CD4-positive, alpha-beta T cell treated with Interleukin-2 at 100 ng/mL for 4 hours (primary cell): Measurements from ENCODE around the gene SCN11A.
A peak's percentile ranks its signal among the peaks of the same experiment; 100 is the strongest.
"Not testable (repeated sequence)": the region's sequence is repeated elsewhere in the genome, so short reads cannot be mapped to it uniquely, and the experiment has no call there.

Experiments used
- DNase-seq: peaks from one replicate; pipeline ENCODE4 v3.0.0-alpha.2; 2020; ENCODE audit warnings: low spot score

Gene SCN11A

DNA sequence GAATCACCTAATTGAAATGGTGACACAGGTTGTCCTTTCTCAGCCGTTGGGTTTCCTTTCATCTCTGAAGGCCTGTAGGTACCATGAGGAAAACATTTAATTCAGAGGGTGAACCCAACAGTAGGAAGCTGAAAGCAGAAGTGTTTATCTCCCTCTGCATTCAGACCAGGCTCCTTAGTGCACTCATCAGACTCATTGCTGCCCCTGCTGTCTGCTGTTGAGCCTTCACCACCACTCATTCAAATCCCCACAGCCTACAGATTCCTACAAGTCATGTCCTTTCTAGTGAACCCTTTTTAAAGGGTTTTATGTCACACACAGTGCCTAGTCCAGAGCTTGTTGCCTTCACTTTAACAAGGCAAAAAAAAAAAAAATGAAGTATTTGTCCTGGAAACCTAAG, 13.5 kb upstream of the SCN11A start:
- peak; percentile 26 for DNase-seq

DNA sequence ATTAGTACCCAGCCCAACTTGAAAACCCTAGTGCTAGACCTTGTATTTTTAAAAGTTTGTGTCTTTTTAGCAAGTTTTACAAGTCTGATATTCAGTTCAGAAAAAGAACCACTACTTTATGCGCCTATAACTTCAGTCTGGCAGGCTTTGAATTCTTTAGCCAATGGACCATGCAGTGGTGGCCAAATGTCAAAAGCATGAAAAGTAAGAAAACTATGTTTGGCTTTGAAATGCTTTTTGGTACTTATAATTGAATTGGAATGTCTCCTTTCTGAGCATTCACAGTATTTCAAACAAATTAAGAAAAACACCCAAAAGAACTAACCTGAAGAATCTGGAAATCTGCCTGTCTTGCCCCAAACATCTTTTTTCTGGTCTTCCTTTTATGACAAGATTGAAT, 12.9 kb upstream of the SCN11A start:
- DNase-seq: no peak

DNA sequence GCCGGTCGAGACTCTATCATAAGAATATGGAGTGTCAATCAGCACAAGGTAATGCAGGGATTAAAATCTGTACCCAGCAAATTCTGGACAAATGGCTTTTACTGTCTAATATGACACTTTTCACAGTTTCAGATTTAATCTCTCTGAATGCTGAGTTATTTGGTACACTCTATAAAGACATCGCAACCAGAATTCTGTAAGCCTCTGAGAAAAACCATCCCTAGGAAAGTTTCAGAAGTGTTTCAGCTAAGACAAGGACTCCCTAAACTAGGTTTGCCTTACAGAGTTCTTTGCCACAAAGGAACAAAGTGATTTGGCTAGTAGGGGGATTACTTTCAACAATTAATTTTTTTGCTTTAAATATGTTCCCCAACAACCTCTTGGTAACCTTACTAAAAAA, 11.4 kb upstream of the SCN11A start:
- no peak for DNase-seq

DNA sequence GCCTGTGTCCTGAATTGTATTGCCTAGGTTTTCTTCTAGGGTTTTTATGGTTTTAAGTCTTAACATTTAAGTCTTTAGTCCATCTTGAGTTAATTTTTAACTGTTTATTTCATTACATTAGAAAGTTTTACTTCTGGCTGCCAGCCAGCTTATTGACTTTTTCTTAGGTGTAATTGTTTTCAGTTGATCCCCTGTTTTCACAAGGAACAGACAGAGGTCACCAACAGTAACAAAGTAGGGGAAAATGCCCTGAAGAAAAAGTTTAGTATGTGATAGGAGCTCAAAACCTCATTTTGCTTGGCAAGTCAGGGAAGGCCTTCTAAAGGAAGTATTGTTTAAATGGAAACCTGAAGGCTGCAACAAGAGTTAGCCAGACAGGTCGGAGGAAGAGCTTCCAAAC, 10.4 kb upstream of the SCN11A start:
- no peak for DNase-seq

DNA sequence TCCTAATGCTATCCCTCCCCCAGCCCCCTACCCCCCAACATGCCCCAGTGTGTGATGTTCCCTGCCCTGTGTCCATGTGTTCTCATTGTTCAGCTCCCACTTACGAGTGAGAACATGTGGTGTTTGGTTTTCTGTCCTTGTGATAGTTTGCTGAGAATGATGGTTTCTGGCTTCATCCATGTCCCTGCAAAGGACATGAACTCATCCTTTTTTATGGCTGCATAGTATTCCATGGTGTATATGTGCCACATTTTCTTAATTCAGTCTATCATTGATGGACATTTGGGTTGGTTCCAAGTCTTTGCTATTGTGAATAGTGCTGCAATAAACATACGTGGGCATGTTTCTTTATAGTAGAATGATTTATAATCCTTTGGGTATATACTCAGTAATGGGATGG, 9.5 kb upstream of the SCN11A start:
- not testable (repeated sequence) for DNase-seq

DNA sequence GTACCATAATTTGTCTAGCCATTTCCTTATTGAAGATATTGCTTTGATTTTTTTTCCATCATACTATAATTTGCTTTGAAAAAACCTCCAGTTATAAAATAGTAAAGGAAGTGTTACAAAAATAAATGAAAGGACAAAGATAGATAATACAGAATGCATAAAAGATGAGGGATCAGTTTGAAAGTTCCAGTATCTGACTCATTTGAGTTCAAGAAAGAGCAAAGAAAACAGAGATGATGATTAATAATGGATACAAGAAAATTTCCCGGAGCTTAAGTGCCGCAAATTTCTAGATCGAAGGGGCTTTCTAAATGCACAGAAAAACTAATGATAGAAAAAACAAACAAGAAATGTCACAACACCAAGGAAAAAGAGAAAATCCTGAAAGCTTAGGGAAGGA, 4.4 kb upstream of the SCN11A start:
- DNase-seq: no peak

DNA sequence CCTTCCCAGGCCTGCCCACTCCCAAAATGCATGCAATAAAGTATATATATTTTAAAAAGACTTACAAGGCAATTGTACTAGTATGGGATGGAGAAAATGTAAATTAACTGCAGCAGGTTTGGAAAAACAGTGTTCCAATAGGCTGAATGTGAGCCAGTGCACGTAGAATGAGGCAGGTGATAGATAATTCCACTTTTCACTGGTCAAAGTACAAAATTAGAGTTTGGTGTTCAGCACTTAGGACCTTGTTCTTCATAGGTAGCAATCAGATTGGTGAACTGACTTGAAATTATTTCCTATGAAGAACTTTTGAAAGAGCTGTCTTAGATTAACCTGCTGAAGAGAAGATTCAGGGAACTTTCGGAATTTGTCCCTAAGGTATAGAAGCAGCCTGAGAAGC, 2.0 kb upstream of the SCN11A start:
- no peak for DNase-seq

DNA sequence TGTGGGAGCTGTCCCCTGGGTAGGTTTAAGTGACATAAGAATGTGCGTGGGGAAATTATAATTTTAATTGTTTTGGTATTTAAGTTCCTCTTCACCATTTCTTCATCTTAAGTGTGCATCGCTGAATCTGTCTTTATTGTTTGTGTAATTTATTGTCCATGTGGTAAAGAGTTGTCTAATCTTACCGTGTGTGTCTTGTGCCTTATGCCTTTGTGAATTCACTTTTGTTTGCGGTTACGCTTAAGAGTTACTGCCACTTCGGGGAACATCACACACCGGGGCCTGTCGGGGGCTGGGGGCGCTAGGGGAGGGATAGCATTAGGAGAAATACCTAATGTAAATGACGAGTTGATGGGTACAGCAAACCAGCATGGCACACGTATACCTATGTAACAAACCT, 839 bp upstream of the SCN11A start:
- peak; percentile 11 for DNase-seq

DNA sequence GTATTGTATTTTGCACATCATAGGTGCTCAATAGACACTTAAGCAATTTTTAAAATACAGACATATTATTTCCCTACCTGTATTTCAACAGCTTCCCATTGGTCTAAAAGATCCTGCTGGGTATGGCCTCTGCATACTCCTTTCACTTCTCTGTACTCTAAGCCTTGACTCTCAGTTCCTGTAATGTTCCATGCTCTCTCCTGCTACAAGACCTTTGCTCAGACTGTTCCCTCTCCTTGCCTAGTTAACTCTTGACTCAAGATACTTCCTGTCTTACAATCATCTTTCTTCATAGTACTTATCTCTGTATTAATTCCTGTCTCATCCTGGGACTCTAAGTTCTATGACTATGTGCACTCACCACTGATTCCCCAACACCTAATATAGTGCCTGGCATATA, 1.7 kb downstream of the SCN11A start:
- no peak for DNase-seq

DNA sequence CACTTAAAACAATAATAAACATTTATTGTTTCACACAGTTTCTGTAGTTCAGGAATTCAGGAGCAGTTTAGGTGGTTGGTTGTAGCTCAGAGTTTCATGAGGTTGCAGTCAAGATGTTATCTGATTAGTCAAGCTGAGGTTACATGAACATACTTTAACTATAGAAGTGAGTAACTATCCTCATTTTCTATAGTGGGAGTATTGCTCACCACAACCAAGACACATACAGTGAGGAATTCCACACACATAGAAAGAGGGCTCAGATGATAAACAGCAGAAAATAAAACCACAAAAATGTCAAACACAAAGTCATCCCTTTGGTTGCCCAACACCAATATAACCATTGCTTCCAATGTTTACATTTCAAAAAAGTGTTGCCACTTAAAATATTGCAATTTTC, 13.6 kb downstream of the SCN11A start:
- no peak for DNase-seq

DNA sequence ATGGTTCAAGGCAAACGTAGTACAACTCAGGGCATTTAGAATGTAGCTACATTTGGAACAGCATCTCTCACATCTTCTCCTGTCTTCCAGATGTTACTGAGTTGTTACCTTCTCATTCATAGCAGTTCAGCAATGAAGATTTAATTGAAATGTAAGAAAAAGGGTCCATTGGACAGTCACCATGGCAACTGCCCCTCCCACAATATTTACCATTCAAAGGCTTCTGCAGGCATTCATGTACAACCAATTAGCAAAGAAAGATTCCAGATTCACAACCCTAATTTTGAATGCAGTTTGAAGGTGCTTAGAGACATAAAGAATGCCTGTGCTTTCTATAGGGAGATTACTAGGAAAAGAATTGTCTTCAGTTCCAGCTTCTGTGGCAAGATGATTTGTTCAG, 22.2 kb downstream of the SCN11A start:
- DNase-seq: no peak

DNA sequence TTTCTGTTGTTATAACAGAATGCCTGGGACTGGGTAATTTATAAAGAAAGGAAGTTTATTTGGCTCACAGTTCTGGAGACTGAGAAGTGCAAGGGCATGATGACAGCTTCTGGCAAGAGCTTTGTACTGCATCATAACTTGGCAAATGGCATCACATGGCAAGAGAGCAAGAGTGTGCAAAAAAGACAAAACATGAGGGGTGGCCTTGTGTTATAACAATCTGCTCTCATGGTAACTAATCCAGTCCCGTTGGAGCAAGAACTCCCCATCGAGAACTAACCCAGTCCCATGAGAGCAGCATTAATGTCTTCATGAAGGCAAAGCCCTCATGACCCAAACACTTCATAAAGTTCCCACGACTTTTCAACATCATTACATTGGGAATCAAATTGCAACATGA, 23.2 kb downstream of the SCN11A start:
- no peak for DNase-seq

DNA sequence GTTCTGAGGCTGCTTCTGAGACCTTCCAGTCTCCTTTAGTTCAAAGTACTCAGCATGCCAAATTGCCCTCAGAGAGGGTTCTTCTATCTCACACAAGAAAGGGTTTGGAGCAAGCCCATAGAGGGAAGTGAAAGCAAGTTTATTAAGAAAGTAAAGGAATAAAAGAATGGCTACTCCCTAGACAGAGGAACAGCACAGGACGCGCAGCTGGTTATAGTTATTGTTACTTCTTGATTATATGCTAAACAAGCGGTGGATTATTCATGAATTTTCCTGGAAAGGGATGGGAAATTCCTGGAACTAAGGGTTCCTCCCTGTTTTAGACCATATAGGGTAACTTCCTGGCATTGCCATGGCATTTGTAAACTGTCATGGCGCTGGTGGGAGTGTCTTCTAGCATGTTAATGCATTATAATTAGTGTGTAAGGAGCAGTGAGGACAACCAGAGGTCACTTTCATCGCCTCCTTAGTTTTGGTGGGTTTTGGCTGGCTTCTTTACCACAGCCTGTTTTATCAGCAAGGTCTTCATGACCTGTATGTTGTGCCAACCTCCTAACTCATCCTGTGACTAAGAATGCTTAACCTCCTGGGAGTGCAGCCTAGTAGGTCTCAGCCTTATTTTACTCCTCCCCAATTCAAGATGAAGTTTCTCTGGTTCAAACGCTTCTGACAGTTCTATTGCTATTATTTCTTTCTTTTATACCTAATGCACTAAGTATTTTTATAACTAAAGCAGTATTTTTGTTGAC, 26.3 kb downstream of the SCN11A start:
- no peak for DNase-seq

DNA sequence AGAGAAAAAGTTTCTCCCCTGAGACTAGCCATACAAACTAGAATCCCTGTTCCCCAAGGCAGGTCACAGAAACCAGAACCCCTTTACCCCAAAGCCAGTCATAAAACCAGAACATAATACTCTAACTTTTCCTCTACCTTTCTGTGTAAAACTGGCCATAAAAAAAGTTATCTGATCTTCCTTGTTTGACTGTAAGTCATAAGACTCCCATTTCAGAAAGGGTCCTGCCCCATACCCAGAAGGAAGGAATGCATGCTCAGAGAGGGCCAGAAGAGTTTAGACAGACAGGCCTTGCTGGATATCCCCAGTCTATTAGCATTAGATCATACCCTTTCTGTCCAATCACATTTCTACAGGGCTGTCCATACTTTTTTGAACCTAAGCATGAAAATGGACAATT, 27.2 kb downstream of the SCN11A start:
- no peak for DNase-seq

DNA sequence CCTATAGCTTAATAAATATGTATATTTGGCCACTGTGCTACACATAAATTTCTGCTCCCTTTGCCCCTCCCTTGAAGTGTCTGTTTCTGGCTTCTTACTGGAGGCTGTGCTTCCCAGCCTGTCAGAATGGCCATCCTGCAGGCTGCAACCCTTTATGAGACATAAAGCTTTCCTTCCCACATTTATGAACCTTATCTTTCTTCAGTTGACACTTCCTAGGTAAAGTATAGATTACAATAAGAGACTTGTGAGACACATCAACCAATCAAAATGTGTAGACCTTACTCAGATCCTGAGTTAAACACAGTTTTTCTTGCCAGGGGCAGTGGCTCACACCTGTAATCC, 29.5 kb downstream of the SCN11A start:
- DNase-seq: no peak

DNA sequence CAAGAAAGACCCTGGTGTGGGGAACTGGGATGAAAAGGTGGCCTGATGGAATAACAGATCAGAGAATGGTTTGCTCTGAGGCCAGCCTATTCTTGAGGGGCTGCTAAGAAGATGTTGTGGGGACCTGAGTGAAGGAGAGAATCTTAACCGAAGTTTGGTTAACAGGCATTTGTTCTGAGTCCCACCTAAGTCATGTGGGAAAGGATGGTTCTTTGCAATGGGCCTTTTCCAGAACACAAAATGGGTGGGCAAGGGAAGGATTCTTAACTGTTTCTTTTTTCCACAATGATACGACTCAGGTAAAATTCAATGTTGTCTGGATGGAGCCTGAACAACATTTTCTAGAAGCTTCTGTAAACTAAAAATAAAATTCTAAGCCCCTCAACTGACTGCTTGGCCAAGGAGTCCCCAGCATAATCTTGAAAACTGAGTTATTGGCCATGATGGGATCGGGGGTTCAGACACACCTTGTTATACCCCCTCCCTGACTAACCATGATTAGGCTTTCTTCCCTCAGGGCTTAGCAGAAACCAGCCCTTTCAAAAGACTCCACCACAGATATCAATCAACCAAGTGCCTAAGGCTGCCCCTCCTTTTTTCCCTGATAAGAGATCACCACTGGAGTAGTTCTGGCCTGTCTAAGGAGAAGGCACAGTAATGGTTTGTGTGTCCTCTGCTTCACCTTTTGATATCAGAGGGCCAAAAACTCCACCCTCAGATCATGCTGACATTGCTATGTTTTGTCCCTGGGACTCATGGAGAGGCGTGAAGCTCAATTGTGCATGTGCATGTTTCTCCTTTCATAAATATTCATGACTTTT, 30.1 kb downstream of the SCN11A start:
- no peak for DNase-seq

DNA sequence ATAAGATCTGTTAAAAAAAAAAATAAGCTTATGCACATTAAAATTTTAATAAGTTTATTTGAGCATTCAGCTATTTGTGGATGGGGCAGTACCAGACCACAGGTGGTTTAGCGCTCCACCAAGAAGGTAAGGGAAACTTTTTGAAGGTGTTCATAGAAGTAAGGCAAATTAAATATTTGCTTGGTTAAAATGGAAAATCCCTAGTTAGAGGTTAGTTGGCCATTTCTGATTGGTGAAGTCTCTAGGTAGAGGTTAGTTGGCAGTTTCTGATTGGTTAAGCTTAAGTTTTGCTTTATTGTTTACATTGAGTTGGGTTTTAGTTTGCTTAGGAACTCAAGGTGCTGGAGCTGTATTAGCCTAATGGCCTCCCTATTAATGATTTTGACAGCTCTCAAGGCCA, 30.7 kb downstream of the SCN11A start:
- no peak for DNase-seq

DNA sequence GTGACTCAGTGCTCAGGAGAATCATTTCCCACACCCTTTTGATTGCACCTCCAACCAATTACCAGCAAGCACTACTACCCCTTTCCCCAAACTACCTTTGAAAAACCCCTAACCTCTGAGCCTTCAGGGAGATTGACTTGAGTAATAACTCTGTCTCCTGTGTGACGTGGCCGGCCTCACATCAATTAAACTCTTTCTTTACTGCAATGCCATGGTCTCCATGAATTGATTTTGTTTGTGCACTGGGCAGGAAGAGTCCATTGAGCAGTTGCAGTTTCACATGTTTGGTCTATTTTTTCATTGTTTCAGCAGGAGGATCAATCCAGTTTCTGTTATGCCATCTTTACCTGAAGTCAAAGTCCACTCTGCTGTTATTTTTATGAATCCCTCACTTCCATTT, 32.4 kb downstream of the SCN11A start:
- no peak for DNase-seq

DNA sequence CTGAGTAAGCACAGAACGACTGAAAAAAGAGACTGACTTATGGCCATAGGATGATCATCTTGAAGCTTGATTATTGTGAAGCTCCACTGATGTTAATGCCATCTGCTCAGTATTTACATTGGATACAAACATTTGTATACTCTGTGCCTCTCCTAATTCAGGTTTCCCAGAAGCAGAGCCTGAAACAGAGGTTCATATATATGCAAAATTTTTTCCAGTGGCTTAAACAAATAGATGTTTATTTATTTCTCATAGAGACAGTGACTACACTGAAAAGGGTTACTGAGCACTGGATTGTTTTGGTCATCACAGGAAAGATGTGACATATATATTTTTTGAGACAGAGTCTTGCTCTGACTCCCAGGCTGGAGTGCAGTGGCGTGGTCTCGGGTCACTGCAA, 36.3 kb downstream of the SCN11A start:
- DNase-seq: no peak

DNA sequence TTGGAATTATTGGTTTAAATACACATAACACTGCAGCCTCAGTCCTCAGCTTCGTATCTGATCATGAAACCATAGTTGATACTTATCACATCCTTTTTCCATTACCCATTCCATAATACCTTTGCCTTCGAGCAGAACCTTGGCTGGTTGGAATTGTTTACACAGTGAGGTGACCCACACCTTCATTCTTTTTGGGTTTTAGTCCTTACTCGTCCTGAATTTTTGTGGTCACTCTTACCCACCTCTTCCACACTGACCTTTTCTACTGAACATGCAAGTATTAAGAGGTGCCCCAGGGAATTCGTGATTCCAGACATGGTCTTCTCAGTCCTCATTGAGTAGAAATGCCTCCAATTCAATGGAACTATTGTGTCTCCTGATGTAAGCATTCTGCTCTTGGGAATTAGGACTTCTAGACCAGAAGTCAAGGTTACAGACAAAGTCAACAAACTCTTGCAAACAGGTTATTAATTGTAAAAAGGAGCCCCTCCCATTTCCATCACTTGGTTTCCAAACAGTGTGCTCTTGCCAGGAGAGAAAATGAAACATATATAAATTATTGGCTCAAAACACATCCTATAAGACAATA, 37.7 kb downstream of the SCN11A start:
- no peak for DNase-seq

DNA sequence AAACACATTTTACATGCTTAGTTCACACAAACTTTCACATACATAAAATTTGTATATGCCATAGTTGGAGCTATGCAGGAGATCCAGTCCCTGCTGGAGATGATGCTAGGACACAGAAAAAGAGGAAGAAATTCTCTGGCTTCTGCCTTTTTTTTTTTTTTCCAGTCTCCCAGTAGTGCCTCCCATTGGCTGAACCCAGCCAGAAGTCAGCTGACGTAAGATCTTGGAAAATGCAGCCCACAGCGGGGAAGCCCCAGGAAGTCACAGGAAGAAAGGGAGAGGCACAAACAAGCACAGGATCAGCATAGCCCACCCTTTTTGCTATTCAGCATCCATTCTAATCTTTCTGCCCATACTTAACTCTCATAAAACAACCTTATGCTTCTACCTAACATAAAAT, 38.5 kb downstream of the SCN11A start:
- DNase-seq: no peak

DNA sequence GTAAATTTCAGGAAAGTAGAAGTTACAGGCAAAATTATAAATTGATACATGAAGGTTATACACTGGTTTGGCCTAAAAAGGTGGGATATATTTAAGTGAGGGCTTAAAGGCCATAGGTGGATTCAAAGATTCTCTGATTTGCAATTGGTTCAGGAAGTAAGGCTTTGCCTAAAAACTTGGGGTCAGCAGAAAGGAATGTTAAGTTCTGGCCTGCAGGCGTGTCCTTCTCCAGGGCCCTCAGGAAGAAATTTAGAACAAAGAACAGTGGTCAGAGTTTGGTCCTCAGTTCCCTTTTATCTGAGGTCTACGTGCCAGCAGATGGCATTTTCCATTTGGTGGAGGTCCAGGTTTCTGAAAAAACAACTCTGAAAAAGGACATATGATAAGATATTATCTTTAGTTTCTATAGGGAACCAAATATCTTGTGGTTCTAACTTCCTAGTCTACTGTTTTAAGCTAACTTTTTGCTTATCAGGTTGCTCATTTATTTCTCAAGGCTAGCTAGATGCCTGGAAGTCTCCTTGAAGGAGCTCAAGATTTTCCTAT, 40.5 kb downstream of the SCN11A start:
- DNase-seq: no peak

DNA sequence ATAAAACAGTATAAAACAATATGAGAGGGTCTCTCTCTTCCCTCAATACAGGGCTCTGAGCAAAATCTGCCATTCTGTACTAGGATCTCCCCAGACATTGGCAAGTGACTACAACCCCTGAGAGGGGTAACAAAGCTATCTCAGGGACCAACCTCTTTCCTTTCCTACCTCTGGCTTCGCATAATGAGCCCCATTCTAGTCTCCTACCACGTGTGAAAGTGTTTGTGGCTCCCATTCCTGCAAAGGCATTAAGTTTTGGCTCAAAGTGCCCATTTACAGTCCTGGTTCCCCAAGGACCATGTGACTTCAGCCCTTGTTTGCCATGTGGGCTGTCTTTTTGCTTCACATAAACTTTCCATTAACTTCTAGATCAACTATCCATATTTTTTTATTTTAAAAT, 46.4 kb downstream of the SCN11A start:
- no peak for DNase-seq
